NB4 (cell line): ENCODE measurements around the gene DENND1A.

Experiments
- CTCF ChIP-seq: IDR thresholded peaks from one replicate; pipeline ENCODE4 v1.5.1; 2012; ENCODE audit warnings: low read depth, low read length
- MAX ChIP-seq: IDR thresholded peaks from 2 replicates; pipeline ENCODE4 v1.6.1; 2011; ENCODE audit warnings: low read depth, low read length
- POLR2A ChIP-seq: IDR thresholded peaks from 2 replicates; pipeline ENCODE4 v1.6.1; 2011; ENCODE audit warnings: mild to moderate bottlenecking; ENCODE audit not compliant: insufficient read length; ENCODE audit errors: extremely low read depth

GRCh38 chr9:123867034-123867433 lies 62.9 kb downstream of the DENND1A start:
- no peak for TF ChIP-seq CTCF
- TF ChIP-seq POLR2A = no peak
- TF ChIP-seq MAX = peak; percentile 69
